HEK293 (cell line): ENCODE data around the gene PCMT1.

Experiments used
- ATF2 ChIP-seq: fragments of 450-650 bp; formaldehyde crosslinking; IDR thresholded peaks from 2 replicates; pipeline ENCODE4 v1.5.1; 2016; ENCODE audit warnings: missing biosample characterization, missing genetic modification characterization, low read depth
- BCL11B ChIP-seq: fragments of 450-650 bp; formaldehyde crosslinking; IDR thresholded peaks from 2 replicates; pipeline ENCODE4 v1.5.1; 2016; ENCODE audit warnings: low read depth, missing biosample characterization, missing genetic modification characterization
- CTCF ChIP-seq: fragments of 450-650 bp; formaldehyde crosslinking; IDR thresholded peaks from 2 replicates; pipeline ENCODE4 v1.5.1; 2016; ENCODE audit warnings: missing biosample characterization, missing genetic modification characterization
- IKZF3 ChIP-seq: fragments of 450-650 bp; IDR thresholded peaks from 2 replicates; pipeline ENCODE4 v1.5.0; 2018; ENCODE audit warnings: missing biosample characterization, mild to moderate bottlenecking, missing genetic modification characterization, moderate library complexity
- KLF1 ChIP-seq: fragments of 450-650 bp; formaldehyde crosslinking; IDR thresholded peaks from 2 replicates; pipeline ENCODE4 v1.5.1; 2016; ENCODE audit warnings: missing biosample characterization, missing genetic modification characterization
- PBX3 ChIP-seq: sonication (generic); formaldehyde crosslinking; IDR thresholded peaks from 2 replicates; pipeline ENCODE4 v1.8.1; 2022; ENCODE audit warnings: mild to moderate bottlenecking, moderate library complexity, missing genetic modification reagents
- ZNF362 ChIP-seq: fragments of 450-650 bp; formaldehyde crosslinking; IDR thresholded peaks from 2 replicates; pipeline ENCODE4 v1.5.1; 2016; ENCODE audit warnings: missing biosample characterization, missing genetic modification characterization
- ZNF529 ChIP-seq: fragments of 450-650 bp; formaldehyde crosslinking; IDR thresholded peaks from 2 replicates; pipeline ENCODE4 v1.5.1; 2017; ENCODE audit warnings: missing genetic modification characterization, missing biosample characterization; ENCODE audit not compliant: insufficient replicate concordance
- ZNF670 ChIP-seq: fragments of 450-650 bp; formaldehyde crosslinking; IDR thresholded peaks from 2 replicates; pipeline ENCODE4 v1.5.1; 2016; ENCODE audit warnings: missing biosample characterization, missing genetic modification characterization, low read depth
- ZNF830 ChIP-seq: fragments of 450-650 bp; IDR thresholded peaks from 2 replicates; pipeline ENCODE4 v1.5.0; 2018; ENCODE audit warnings: missing biosample characterization, missing genetic modification characterization, low read depth, mild to moderate bottlenecking, moderate library complexity
- TF ChIP-seq, protein P1 (sequence below): fragments of 450-650 bp; formaldehyde crosslinking; IDR thresholded peaks from 2 replicates; pipeline ENCODE4 v1.5.1; 2016; ENCODE audit warnings: missing biosample characterization, missing genetic modification characterization
- TF ChIP-seq, protein P2 (sequence below): fragments of 450-650 bp; formaldehyde crosslinking; optimal IDR thresholded peaks from 2 replicates; pipeline ENCODE3; 2016; ENCODE audit warnings: missing biosample characterization, mild to moderate bottlenecking, missing genetic modification characterization

GRCh38 chr6:149769676-149770075 lies 20.1 kb downstream of the PCMT1 start:
- TF ChIP-seq, protein P1, sequence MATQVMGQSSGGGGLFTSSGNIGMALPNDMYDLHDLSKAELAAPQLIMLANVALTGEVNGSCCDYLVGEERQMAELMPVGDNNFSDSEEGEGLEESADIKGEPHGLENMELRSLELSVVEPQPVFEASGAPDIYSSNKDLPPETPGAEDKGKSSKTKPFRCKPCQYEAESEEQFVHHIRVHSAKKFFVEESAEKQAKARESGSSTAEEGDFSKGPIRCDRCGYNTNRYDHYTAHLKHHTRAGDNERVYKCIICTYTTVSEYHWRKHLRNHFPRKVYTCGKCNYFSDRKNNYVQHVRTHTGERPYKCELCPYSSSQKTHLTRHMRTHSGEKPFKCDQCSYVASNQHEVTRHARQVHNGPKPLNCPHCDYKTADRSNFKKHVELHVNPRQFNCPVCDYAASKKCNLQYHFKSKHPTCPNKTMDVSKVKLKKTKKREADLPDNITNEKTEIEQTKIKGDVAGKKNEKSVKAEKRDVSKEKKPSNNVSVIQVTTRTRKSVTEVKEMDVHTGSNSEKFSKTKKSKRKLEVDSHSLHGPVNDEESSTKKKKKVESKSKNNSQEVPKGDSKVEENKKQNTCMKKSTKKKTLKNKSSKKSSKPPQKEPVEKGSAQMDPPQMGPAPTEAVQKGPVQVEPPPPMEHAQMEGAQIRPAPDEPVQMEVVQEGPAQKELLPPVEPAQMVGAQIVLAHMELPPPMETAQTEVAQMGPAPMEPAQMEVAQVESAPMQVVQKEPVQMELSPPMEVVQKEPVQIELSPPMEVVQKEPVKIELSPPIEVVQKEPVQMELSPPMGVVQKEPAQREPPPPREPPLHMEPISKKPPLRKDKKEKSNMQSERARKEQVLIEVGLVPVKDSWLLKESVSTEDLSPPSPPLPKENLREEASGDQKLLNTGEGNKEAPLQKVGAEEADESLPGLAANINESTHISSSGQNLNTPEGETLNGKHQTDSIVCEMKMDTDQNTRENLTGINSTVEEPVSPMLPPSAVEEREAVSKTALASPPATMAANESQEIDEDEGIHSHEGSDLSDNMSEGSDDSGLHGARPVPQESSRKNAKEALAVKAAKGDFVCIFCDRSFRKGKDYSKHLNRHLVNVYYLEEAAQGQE (tag by site-specific recombination), result no peak
- no peak for TF ChIP-seq ZNF670 (tag by site-specific recombination)
- TF ChIP-seq ATF2, result no peak
- TF ChIP-seq ZNF362 (tag by site-specific recombination), result no peak
- no peak for TF ChIP-seq PBX3
- TF ChIP-seq BCL11B (tag by site-specific recombination), result no peak
- TF ChIP-seq ZNF529 (tag by site-specific recombination), result no peak
- TF ChIP-seq, protein P2, sequence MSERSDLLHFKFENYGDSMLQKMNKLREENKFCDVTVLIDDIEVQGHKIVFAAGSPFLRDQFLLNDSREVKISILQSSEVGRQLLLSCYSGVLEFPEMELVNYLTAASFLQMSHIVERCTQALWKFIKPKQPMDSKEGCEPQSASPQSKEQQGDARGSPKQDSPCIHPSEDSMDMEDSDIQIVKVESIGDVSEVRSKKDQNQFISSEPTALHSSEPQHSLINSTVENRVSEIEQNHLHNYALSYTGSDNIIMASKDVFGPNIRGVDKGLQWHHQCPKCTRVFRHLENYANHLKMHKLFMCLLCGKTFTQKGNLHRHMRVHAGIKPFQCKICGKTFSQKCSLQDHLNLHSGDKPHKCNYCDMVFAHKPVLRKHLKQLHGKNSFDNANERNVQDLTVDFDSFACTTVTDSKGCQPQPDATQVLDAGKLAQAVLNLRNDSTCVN, result no peak
- no peak for TF ChIP-seq ZNF830 (tag by site-specific recombination)
- no peak for TF ChIP-seq KLF1
- no peak for TF ChIP-seq CTCF
- no peak for TF ChIP-seq IKZF3 (tag by site-specific recombination)
